Spleen (tissue), 7 donors: ENCODE results near the gene GUCY2C.

Source experiments
- CTCF ChIP-seq, 11 experiments: fragments of 200-600 bp in 7 of 11; fragments of 450-650 bp in 4 of 11; sonication (generic) in 4 of 11; IDR thresholded peaks in 8 of 11; conservative IDR thresholded peaks in 3 of 11; 1 replicate in 7 of 11; 2 replicates in 4 of 11; pipeline versions ENCODE4 v1.4.0 to v1.8.0; 2016 to 2021; ENCODE audit warnings: antibody characterized with exemption in 11 of 11, inconsistent platforms in 4 of 11, mild to moderate bottlenecking in 1 of 11
- POLR2A ChIP-seq, 3 donors: fragments of 450-650 bp; IDR thresholded peaks; one replicate each; pipeline ENCODE4 v1.5.1; 2017; ENCODE audit warnings: antibody characterized with exemption in 3 of 3, mild to moderate bottlenecking in 1 of 3
- POLR2AphosphoS5 ChIP-seq, 3 donors: sonication (generic); formaldehyde crosslinking; IDR thresholded peaks; one replicate each; pipeline ENCODE4 v1.5.1; 2017; ENCODE audit warnings: antibody characterized with exemption in 3 of 3
- donor health status: DM: no; HTN: no; CAD: no; lungs with moderate emphysema.
- donor health status: DM: no; HTN: no; CAD: no.
- donor health status: DM: no; HTN: no; CAD: no.

DNA sequence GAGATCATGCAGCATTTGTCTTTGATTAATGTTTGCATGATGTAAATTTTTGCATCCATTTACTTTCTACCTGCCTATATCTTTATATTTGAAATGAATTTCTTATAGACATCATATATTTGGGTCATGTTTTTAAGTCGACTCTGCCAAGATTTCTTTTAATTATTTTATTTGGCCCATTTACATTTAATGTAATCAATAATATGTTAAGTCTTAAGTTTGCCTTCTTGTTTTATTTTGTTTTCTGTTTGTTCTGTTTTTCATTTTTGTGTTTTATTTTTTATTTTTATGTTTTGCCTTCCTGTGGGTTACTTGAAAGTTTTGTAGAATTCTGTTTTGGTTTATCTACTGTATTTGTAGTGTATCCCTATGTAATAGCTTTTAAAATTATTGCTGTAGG is 33.2 kb upstream of the GUCY2C start:
- TF ChIP-seq CTCF (IDR thresholded peaks at IDR 0.05 in 8 of 11, conservative IDR thresholded peaks at IDR 0.05 in 3 of 11) (no peak), POLR2A (IDR thresholded peaks at IDR 0.05) (no peak), POLR2AphosphoS5 (IDR thresholded peaks at IDR 0.05) (no peak)
